Left lung (tissue), 10 donors: Measurements from ENCODE around the gene APOL5. TPM values are rescaled to one million over a fixed set of nuclear protein-coding genes. Genes with fewer than 3 reads are reported as not detected.

ENCODE experiments used
- ATAC-seq: fragments of 200-7000 bp; cut with Tn5 transposase; one replicate; pipeline ENCODE4 v1.9.1; 2020; ENCODE audit warnings: moderate library complexity
- DNase-seq, 4 donors: peaks; one replicate each; pipeline ENCODE4 v3.0.0-alpha.2; 2013 to 2020
- H3K27ac ChIP-seq, 2 donors: fragments of 200-600 bp; sonication (generic) in 1 of 2; one replicate each; pipeline versions ENCODE4 v1.5.0 to v1.8.0; 2020 to 2021
- H3K27me3 ChIP-seq, 2 donors: fragments of 200-600 bp; sonication (generic) in 1 of 2; one replicate each; pipeline versions ENCODE4 v1.5.0 to v1.8.0; 2020 to 2021
- H3K36me3 ChIP-seq, 2 donors: fragments of 200-600 bp; sonication (generic) in 1 of 2; one replicate each; pipeline versions ENCODE4 v1.5.0 to v1.8.0; 2020 to 2021
- H3K4me1 ChIP-seq, 2 donors: fragments of 200-600 bp; one replicate each; pipeline ENCODE4 v1.8.0; 2021
- H3K4me3 ChIP-seq, 2 donors: fragments of 200-600 bp; sonication (generic) in 1 of 2; one replicate each; pipeline versions ENCODE4 v1.5.0 to v1.8.0; 2020 to 2021; ENCODE audit warnings: mild to moderate bottlenecking in 1 of 2
- H3K9me3 ChIP-seq, 2 donors: fragments of 200-600 bp; sonication (generic) in 1 of 2; one replicate each; pipeline versions ENCODE4 v1.5.0 to v1.8.0; 2020 to 2021
- intact Hi-C, 2 donors: fragments of 100-400 bp; cut with DNase I; formaldehyde crosslinking; loops; one replicate each; pipeline versions ENCODE4 v1.11.2 to v1.14.2; 2022
- polyA plus RNA-seq, 6 donors: library from polyadenylated mRNA; unstranded; fragments of 120-200 nt; gene quantifications; one replicate each; pipeline ENCODE4 v1.2.1, GENCODE V29; 2013; ENCODE audit not compliant: insufficient read length in 6 of 6
- total RNA-seq, 2 donors: library from RNA; stranded (reverse); fragmentation: NEBNext Ultra II Directional; extraction: Animal tissue kit (Norgen Biotek cat#: 25700); gene quantifications; one replicate each; pipeline ENCODE4 v1.2.1, GENCODE V29; 2021
- TF ChIP-seq, protein P1 (sequence below), 2 donors: fragments of 200-600 bp; sonication (generic) in 1 of 2; IDR thresholded peaks; one replicate each; pipeline versions ENCODE4 v1.5.0 to v1.8.0; 2021; ENCODE audit warnings: antibody characterized with exemption in 2 of 2
- donor health status: DM: no; HTN: yes; CAD: no.
- donor health status: DM: no; HTN: no; CAD: no.

APOL5 gene
- total and polyA plus RNA-seq, 8 donors, result 0.10 to 0.11 TPM; not detected in 6

DNA sequence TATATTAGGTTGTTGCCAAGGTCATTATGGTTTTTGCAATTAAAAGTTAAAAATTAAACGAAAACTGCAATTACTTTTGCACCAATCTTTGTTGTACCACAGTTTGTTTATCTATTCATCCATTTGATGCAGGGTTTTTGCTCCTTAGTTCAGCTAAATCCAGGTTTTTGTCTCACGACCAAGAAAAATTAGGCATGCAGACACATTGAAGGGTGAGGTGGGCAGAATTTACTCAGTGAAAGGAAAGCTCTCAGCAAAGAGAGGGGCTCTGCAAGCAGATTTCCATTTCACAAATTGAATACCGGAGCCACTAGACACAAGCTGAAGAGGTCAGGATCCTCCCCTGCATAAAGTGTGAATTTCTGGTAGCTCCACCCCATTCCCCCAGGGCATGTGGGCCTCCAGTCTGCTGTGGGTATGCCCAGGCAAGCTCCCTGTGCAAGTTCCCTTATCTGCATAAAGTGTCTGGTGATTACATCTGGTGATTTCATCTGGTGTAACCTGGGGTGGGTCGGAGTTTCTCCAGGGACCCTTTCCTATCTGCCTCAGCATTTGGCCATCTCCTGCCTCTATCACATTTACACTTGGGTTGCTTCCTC is 36.1 kb upstream of the APOL5 start:
- ATAC-seq (no peak), DNase-seq (no peak)
- H3K9me3 ChIP-seq, result peaks cover 0 to 12% of the 10 kb centered on the region in 2 donors
- no peak overlapping the region for H3K4me3 ChIP-seq
- no peaks in the 10 kb centered on the region for H3K36me3 ChIP-seq
- H3K27ac ChIP-seq, result no peak overlapping the region
- H3K27me3 ChIP-seq, result no peaks in the 10 kb centered on the region
- TF ChIP-seq, protein P1, sequence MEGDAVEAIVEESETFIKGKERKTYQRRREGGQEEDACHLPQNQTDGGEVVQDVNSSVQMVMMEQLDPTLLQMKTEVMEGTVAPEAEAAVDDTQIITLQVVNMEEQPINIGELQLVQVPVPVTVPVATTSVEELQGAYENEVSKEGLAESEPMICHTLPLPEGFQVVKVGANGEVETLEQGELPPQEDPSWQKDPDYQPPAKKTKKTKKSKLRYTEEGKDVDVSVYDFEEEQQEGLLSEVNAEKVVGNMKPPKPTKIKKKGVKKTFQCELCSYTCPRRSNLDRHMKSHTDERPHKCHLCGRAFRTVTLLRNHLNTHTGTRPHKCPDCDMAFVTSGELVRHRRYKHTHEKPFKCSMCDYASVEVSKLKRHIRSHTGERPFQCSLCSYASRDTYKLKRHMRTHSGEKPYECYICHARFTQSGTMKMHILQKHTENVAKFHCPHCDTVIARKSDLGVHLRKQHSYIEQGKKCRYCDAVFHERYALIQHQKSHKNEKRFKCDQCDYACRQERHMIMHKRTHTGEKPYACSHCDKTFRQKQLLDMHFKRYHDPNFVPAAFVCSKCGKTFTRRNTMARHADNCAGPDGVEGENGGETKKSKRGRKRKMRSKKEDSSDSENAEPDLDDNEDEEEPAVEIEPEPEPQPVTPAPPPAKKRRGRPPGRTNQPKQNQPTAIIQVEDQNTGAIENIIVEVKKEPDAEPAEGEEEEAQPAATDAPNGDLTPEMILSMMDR (IDR thresholded peaks at IDR 0.05), result no peak
- intact Hi-C loops, result no loop called here
- no peaks in the 10 kb centered on the region for H3K4me1 ChIP-seq

- ATAC-seq (no peak), DNase-seq (no peak)
- peaks cover 0 to 12% of the 10 kb centered on the region in 2 donors for H3K9me3 ChIP-seq
- TF ChIP-seq, protein P1 (IDR thresholded peaks at IDR 0.05), result no peak
- no peaks in the 10 kb centered on the region for H3K36me3 ChIP-seq
- intact Hi-C loops, result no loop called here
- H3K4me3 ChIP-seq, result no peak overlapping the region
- H3K4me1 ChIP-seq, result no peaks in the 10 kb centered on the region
- H3K27ac ChIP-seq, result no peak overlapping the region
- H3K27me3 ChIP-seq, result no peaks in the 10 kb centered on the region
These were observed 34.1 kb upstream of the APOL5 start for GRCh38 chr22:35683560-35683959.

DNA sequence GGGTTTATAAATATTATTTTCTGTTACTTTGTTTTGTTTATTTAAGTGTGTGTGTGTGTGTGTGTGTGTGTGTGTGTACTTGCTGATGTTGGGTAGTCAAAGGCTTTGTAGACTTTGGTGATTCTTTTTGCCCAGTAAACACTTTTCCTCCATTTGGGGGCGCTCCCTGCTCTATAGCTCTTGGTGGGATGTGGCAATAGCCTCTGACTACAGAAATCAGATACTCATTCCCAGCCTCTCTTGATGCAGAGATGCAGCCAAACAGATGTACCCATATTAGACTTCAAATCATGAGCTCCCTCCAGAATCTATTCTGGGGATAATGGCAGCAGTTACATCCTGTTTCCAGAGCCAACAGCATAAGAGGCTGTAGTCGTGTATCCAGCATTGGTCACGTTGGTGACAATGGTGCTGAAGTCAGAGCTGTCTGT is 33.4 kb upstream of the APOL5 start:
- no peak for ATAC-seq
- TF ChIP-seq, protein P1 (IDR thresholded peaks at IDR 0.05), result no peak
- H3K4me1 ChIP-seq, result no peaks in the 10 kb centered on the region
- intact Hi-C loops, result no loop called here
- no peaks in the 10 kb centered on the region for H3K27me3 ChIP-seq
- peak in 1 of 4 donors; percentile 40 for DNase-seq
- H3K27ac ChIP-seq, result no peak overlapping the region
- no peak overlapping the region for H3K4me3 ChIP-seq
- no peaks in the 10 kb centered on the region for H3K36me3 ChIP-seq
- H3K9me3 ChIP-seq, result peaks cover 0 to 12% of the 10 kb centered on the region in 2 donors

DNA sequence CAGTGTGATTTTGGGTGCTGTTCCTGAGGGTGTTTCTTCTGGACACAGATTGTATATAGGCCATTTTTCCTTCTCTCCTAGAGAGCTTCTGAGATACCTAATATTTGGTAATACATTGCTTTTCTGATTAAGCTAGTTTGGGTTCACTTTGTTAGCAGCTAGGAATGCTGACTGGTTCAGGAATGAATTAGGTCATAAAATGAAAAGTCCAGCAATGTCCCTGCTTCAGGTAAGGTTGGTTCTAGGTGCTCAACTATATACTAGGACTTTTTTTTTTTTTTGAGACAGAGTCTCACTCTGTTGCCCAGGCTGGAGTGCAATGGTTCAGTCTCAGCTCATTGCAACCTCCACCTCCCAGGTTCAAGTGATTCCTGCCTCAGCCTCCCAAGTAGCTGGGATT is 32.9 kb upstream of the APOL5 start:
- no peak for DNase-seq
- no peaks in the 10 kb centered on the region for H3K4me1 ChIP-seq
- intact Hi-C loops, result no loop called here
- H3K9me3 ChIP-seq, result peaks cover 0 to 12% of the 10 kb centered on the region in 2 donors
- no peaks in the 10 kb centered on the region for H3K36me3 ChIP-seq
- no peak overlapping the region for H3K27ac ChIP-seq
- no peak for ATAC-seq
- H3K4me3 ChIP-seq, result no peak overlapping the region
- no peaks in the 10 kb centered on the region for H3K27me3 ChIP-seq
- TF ChIP-seq, protein P1 (IDR thresholded peaks at IDR 0.05), result no peak

- intact Hi-C loops, result no loop called here
- H3K27me3 ChIP-seq, result no peaks in the 10 kb centered on the region
- ATAC-seq, result no peak
These were observed 31.9 kb upstream of the APOL5 start for GRCh38 chr22:35685731-35686130.

More at GRCh38 chr22:35685731-35686130, 31.9 kb upstream of the APOL5 start:
- no peak overlapping the region for H3K4me3 ChIP-seq
- no peaks in the 10 kb centered on the region for H3K36me3 ChIP-seq
- TF ChIP-seq, protein P1 (IDR thresholded peaks at IDR 0.05), result no peak
- DNase-seq, result no peak
- no peaks in the 10 kb centered on the region for H3K4me1 ChIP-seq
- H3K27ac ChIP-seq, result no peak overlapping the region
- H3K9me3 ChIP-seq, result peaks cover 0 to 12% of the 10 kb centered on the region in 2 donors
